K562 (cell line): ENCODE measurements around the gene IL10. TPM values are rescaled to one million over a fixed set of nuclear protein-coding genes. Genes with fewer than 3 reads are reported as not detected.

ENCODE experiments used
- BRCA1 ChIP-seq, 2 experiments: fragments of 450-650 bp in 1 of 2; sonication (generic) in 1 of 2; formaldehyde crosslinking in 1 of 2; IDR thresholded peaks; 2 replicates each; pipeline versions ENCODE4 v1.5.0 to v1.6.1; 2017 to 2020; ENCODE audit warnings: mild to moderate bottlenecking in 1 of 2, missing genetic modification reagents in 1 of 2
- CBX3 ChIP-seq, 2 experiments: IDR thresholded peaks; 1 replicate in 1 of 2; 2 replicates in 1 of 2; pipeline ENCODE4 v1.6.1; 2012; ENCODE audit warnings: inconsistent platforms in 2 of 2, low read length in 2 of 2, borderline replicate concordance in 1 of 2, control low read depth in 1 of 2
- ELF4 ChIP-seq: fragments of 450-650 bp; formaldehyde crosslinking; IDR thresholded peaks from 2 replicates; pipeline ENCODE4 v1.4.0; 2022; ENCODE audit warnings: missing genetic modification characterization
- FOSL1 ChIP-seq: fragments of 200-800 bp; sonication (Bioruptor generic); conservative IDR thresholded peaks from 2 replicates; pipeline ENCODE4 v1.6.1; 2016; ENCODE audit warnings: missing genetic modification characterization, missing compliant biosample characterization
- HCFC1 ChIP-seq: IDR thresholded peaks from 2 replicates; pipeline ENCODE4 v1.6.1; 2012; ENCODE audit warnings: low read depth, low read length, improper control_type of control experiment
- NCOA1 ChIP-seq: fragments of 450-650 bp; IDR thresholded peaks from 2 replicates; pipeline ENCODE4 v1.6.1; 2016; ENCODE audit warnings: low read depth
- POLR2B ChIP-seq: fragments of 450-650 bp; IDR thresholded peaks from 2 replicates; pipeline ENCODE4 v1.6.1; 2018; ENCODE audit warnings: low read depth; ENCODE audit not compliant: partially characterized antibody
- SMAD1 ChIP-seq: fragments of 150-350 bp; IDR thresholded peaks from 2 replicates; pipeline ENCODE4 v1.6.1; 2014; ENCODE audit warnings: low read length, low read depth; ENCODE audit not compliant: partially characterized antibody
- SRF ChIP-seq, 2 experiments: fragments of 250-450, 450-650 bp in 1 of 2; sonication (Bioruptor Pico) in 1 of 2; sonication (generic) in 1 of 2; formaldehyde crosslinking; IDR thresholded peaks; 2 replicates each; pipeline versions ENCODE4 v1.5.0 to v1.5.1; 2020 to 2022; ENCODE audit warnings: mild to moderate bottlenecking in 1 of 2, missing genetic modification reagents in 1 of 2
- YY1 ChIP-seq, 3 experiments: IDR thresholded peaks; 2 replicates each; pipeline ENCODE4 v1.6.1; 2011; ENCODE audit warnings: low read length in 2 of 3, mild to moderate bottlenecking in 2 of 3, moderate library complexity in 2 of 3, borderline replicate concordance in 1 of 3, control low read depth in 1 of 3, low read depth in 1 of 3; ENCODE audit not compliant: insufficient read depth in 3 of 3, insufficient replicate concordance in 2 of 3, control insufficient read depth in 1 of 3, insufficient read length in 1 of 3; ENCODE audit errors: extremely low read depth in 1 of 3
- ZNF24 ChIP-seq: fragments of 450-650 bp; IDR thresholded peaks from 2 replicates; pipeline ENCODE4 v1.6.1; 2016
- ZNF311 ChIP-seq: fragments of 250-450 bp; sonication (Bioruptor Pico); IDR thresholded peaks from 2 replicates; pipeline ENCODE4 v1.4.0; 2020; ENCODE audit warnings: mild to moderate bottlenecking, moderate library complexity
- ZNF57 ChIP-seq: fragments of 450-650 bp; formaldehyde crosslinking; IDR thresholded peaks from 2 replicates; pipeline ENCODE4 v1.4.0; 2020; ENCODE audit warnings: mild to moderate bottlenecking, moderate library complexity
- polyA plus RNA-seq, 8 experiments: library from polyadenylated mRNA; depleted of rRNA in 4 of 8; stranded (reverse) in 5 of 8; unstranded in 3 of 8; fragments of >200 nt; fragmentation: Nextera tagmentation in 2 of 8; fragmentation: Illumina TruSeq in 1 of 8; extraction: Ambion mirVana in 2 of 8; extraction: Trizol in 1 of 8; gene quantifications; 2 replicates each; pipeline versions ENCODE4 v1.2.1 to v1.2.3, GENCODE V29; 2011 to 2014; ENCODE audit warnings: inconsistent platforms in 1 of 8, missing spikeins in 1 of 8
- total RNA-seq, 7 experiments: library from RNA; depleted of rRNA in 6 of 7; stranded (reverse); fragments of >200 nt in 6 of 7; fragmentation: Illumina TruSeq in 2 of 7; extraction: Trizol in 2 of 7; gene quantifications; 2 replicates each; pipeline versions ENCODE4 v1.2.1 to v1.2.3, GENCODE V29; 2011 to 2021; ENCODE audit warnings: low replicate concordance in 1 of 7
- TF ChIP-seq, protein P1 (sequence below): fragments of 250-450 bp; sonication (Bioruptor Pico); IDR thresholded peaks from 2 replicates; pipeline ENCODE4 v1.8.0; 2022; ENCODE audit warnings: inconsistent platforms
- TF ChIP-seq, protein P2 (sequence below): fragments of 450-650 bp; formaldehyde crosslinking; IDR thresholded peaks from 2 replicates; pipeline ENCODE4 v1.4.0; 2022; ENCODE audit warnings: mild to moderate bottlenecking, moderate library complexity
- TF ChIP-seq, protein P3 (sequence below): fragments of 250-450 bp; sonication (Bioruptor Pico); IDR thresholded peaks from 2 replicates; pipeline ENCODE4 v1.4.0; 2020

The IL10 gene
- total and polyA plus RNA-seq, 9 of the 15 experiments (the other 6 are each of a cell fraction or from before 2014, with no cell fraction given): 0.29 TPM; not detected in 8

DNA sequence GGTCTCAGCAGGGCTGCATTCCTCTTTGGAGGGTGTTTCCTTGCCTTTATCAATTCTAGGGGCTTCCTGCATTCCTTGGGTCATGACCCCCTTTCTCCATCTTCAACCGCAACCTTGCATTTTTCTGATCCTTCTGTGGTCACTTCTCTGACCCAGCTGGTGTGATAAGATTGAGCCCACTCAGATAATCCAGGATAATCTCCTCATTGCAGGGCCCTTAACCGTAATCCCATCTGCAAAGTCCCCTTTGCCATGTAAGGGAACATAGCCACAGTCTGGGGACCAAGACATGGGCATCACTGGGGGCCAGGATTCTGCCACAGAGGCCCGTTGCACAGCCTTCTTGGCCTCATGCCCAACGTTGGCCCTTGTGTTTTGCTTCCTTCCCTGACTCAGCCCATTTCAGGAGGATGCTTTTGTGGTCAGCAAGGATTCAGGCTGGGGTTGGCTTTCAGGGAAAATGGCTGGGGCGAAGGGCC is 36.7 kb downstream of the IL10 start (continued):
- TF ChIP-seq, protein P1, sequence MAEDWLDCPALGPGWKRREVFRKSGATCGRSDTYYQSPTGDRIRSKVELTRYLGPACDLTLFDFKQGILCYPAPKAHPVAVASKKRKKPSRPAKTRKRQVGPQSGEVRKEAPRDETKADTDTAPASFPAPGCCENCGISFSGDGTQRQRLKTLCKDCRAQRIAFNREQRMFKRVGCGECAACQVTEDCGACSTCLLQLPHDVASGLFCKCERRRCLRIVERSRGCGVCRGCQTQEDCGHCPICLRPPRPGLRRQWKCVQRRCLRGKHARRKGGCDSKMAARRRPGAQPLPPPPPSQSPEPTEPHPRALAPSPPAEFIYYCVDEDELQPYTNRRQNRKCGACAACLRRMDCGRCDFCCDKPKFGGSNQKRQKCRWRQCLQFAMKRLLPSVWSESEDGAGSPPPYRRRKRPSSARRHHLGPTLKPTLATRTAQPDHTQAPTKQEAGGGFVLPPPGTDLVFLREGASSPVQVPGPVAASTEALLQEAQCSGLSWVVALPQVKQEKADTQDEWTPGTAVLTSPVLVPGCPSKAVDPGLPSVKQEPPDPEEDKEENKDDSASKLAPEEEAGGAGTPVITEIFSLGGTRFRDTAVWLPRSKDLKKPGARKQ (CRISPR knock-in tag): no peak
- TF ChIP-seq SMAD1 (peak; percentile 76), YY1 (IDR thresholded peaks at IDR 0.05; ENCODE audit: borderline replicate concordance in 1 of 3, control insufficient read depth in 1 of 3, extremely low read depth in 1 of 3, insufficient read depth in 3 of 3, insufficient read length in 1 of 3, insufficient replicate concordance in 2 of 3, low read depth in 1 of 3, low read length in 2 of 3) (peak in 1 of 3 experiments; percentile 11), CBX3 (IDR thresholded peaks at IDR 0.05; ENCODE audit: borderline replicate concordance in 1 of 2, low read length in 2 of 2) (0 out of 3 replicates have a peak, but pooled peaks of 1 of the 2 experiments have one; percentile 36), HCFC1 (no peak), BRCA1 (IDR thresholded peaks at IDR 0.05) (no peak), BRCA1 (CRISPR knock-in tag; IDR thresholded peaks at IDR 0.05) (no peak), ZNF57 (CRISPR knock-in tag) (no peak), ZNF311 (peak; percentile 86; the same call in 1 of the 2 replicates), FOSL1 (tag) (peak; percentile 86), ELF4 (CRISPR knock-in tag) (peak; percentile 98), NCOA1 (peak; percentile 62; the same call in 1 of the 2 replicates), POLR2B (no peak), SRF (CRISPR knock-in tag; IDR thresholded peaks at IDR 0.05) (peak; percentile 77 to 92), ZNF24 (no peak; the same call in 1 of the 2 replicates)
- TF ChIP-seq, protein P2, sequence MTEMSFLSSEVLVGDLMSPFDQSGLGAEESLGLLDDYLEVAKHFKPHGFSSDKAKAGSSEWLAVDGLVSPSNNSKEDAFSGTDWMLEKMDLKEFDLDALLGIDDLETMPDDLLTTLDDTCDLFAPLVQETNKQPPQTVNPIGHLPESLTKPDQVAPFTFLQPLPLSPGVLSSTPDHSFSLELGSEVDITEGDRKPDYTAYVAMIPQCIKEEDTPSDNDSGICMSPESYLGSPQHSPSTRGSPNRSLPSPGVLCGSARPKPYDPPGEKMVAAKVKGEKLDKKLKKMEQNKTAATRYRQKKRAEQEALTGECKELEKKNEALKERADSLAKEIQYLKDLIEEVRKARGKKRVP: peak; percentile 76
- TF ChIP-seq, protein P3, sequence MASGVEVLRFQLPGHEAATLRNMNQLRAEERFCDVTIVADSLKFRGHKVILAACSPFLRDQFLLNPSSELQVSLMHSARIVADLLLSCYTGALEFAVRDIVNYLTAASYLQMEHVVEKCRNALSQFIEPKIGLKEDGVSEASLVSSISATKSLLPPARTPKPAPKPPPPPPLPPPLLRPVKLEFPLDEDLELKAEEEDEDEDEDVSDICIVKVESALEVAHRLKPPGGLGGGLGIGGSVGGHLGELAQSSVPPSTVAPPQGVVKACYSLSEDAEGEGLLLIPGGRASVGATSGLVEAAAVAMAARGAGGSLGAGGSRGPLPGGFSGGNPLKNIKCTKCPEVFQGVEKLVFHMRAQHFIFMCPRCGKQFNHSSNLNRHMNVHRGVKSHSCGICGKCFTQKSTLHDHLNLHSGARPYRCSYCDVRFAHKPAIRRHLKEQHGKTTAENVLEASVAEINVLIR (CRISPR knock-in tag): 0 out of 2 replicates have a peak, but pooled peaks have one; percentile 38
